Parathyroid adenoma (tissue), 2 donors: ENCODE results near the gene TBCEL.
A peak's percentile ranks its signal among the peaks of the same experiment; 100 is the strongest.
"Not testable (repeated sequence)": the region's sequence is repeated elsewhere in the genome, so short reads cannot be mapped to it uniquely, and the experiment has no call there.

Source experiments
- H2AFZ ChIP-seq: fragments of 300-600 bp; sonication (generic); one replicate; pipeline ENCODE4 v1.7.0; 2017; ENCODE audit warnings: antibody characterized with exemption, mild to moderate bottlenecking
- H3K27ac ChIP-seq: fragments of 300-600 bp; sonication (generic); one replicate; pipeline ENCODE4 v1.7.0; 2017
- H3K27me3 ChIP-seq: fragments of 300-600 bp; sonication (generic); one replicate; pipeline ENCODE4 v1.7.0; 2017; ENCODE audit warnings: low read length; ENCODE audit not compliant: control insufficient read depth, insufficient read depth
- H3K36me3 ChIP-seq: fragments of 300-600 bp; sonication (generic); one replicate; pipeline ENCODE4 v1.7.0; 2017; ENCODE audit warnings: low read length; ENCODE audit not compliant: control insufficient read depth, insufficient read depth
- H3K4me1 ChIP-seq: fragments of 300-600 bp; sonication (generic); one replicate; pipeline ENCODE4 v1.7.0; 2017; ENCODE audit warnings: control low read depth
- H3K4me2 ChIP-seq: fragments of 300-600 bp; sonication (generic); one replicate; pipeline ENCODE4 v1.7.0; 2017; ENCODE audit warnings: low read length
- H3K4me3 ChIP-seq: fragments of 300-600 bp; sonication (generic); one replicate; pipeline ENCODE4 v1.7.0; 2017; ENCODE audit warnings: low read depth, low read length
- H3K79me2 ChIP-seq: fragments of 300-600 bp; sonication (generic); one replicate; pipeline ENCODE4 v1.7.0; 2017; ENCODE audit warnings: control low read depth
- H3K9ac ChIP-seq: fragments of 300-600 bp; sonication (generic); one replicate; pipeline ENCODE4 v1.7.0; 2017; ENCODE audit warnings: mild to moderate bottlenecking
- H3K9me3 ChIP-seq: fragments of 300-600 bp; sonication (generic); one replicate; pipeline ENCODE4 v1.7.0; 2017; ENCODE audit warnings: low read length; ENCODE audit not compliant: control insufficient read depth
- CTCF ChIP-seq: fragments of 300-600 bp; sonication (generic); IDR thresholded peaks from one replicate; pipeline ENCODE4 v1.7.0; 2017; ENCODE audit warnings: antibody characterized with exemption, mild to moderate bottlenecking
- donor health status: primary hyperparathyroidism.

The TBCEL gene

GRCh38 chr11:121024989-121025388 lies 1.1 kb downstream of the TBCEL start:
- H3K9me3 ChIP-seq = no peaks in the 10 kb centered on the region
- TF ChIP-seq CTCF = no peak
- H3K79me2 ChIP-seq = peaks cover 8% of the 10 kb centered on the region
- no peak overlapping the region for H2AFZ ChIP-seq
- H3K4me3 ChIP-seq = peak overlapping the region; percentile 70
- H3K27ac ChIP-seq = peak overlapping the region; percentile 53
- H3K4me1 ChIP-seq = no peaks in the 10 kb centered on the region
- H3K27me3 ChIP-seq = no peaks in the 10 kb centered on the region
- H3K4me2 ChIP-seq = peak overlapping the region; percentile 48
- no peaks in the 10 kb centered on the region for H3K36me3 ChIP-seq
- H3K9ac ChIP-seq = no peak overlapping the region

GRCh38 chr11:121029153-121029552 lies 5.3 kb downstream of the TBCEL start:
- Histone ChIP-seq H3K27ac (no peak overlapping the region), H2AFZ (no peak overlapping the region), H3K79me2 (peaks cover 9% of the 10 kb centered on the region), H3K4me3 (no peak overlapping the region), H3K9me3 (no peaks in the 10 kb centered on the region), H3K36me3 (no peaks in the 10 kb centered on the region), H3K4me1 (no peaks in the 10 kb centered on the region), H3K9ac (no peak overlapping the region), H3K27me3 (no peaks in the 10 kb centered on the region), H3K4me2 (no peak overlapping the region)
- no peak for TF ChIP-seq CTCF

- Histone ChIP-seq H2AFZ (no peak overlapping the region), H3K4me3 (no peak overlapping the region), H3K4me1 (no peaks in the 10 kb centered on the region), H3K4me2 (no peak overlapping the region), H3K79me2 (peaks cover 7% of the 10 kb centered on the region), H3K9me3 (no peaks in the 10 kb centered on the region), H3K9ac (no peak overlapping the region), H3K27me3 (no peaks in the 10 kb centered on the region), H3K27ac (no peak overlapping the region), H3K36me3 (no peaks in the 10 kb centered on the region)
- TF ChIP-seq CTCF = no peak
These were observed 6.0 kb downstream of the TBCEL start for GRCh38 chr11:121029813-121030445.

GRCh38 chr11:121031167-121031566 lies 7.3 kb downstream of the TBCEL start:
- H3K36me3 ChIP-seq = no peaks in the 10 kb centered on the region
- H3K4me2 ChIP-seq = no peak overlapping the region
- H3K9me3 ChIP-seq = no peaks in the 10 kb centered on the region
- no peak for TF ChIP-seq CTCF
- H2AFZ ChIP-seq = no peak overlapping the region
- H3K4me3 ChIP-seq = no peak overlapping the region
- H3K4me1 ChIP-seq = no peaks in the 10 kb centered on the region
- no peak overlapping the region for H3K9ac ChIP-seq
- H3K27me3 ChIP-seq = no peaks in the 10 kb centered on the region
- peaks cover 8% of the 10 kb centered on the region for H3K79me2 ChIP-seq
- H3K27ac ChIP-seq = no peak overlapping the region

GRCh38 chr11:121031648-121032047 lies 7.7 kb downstream of the TBCEL start:
- H2AFZ ChIP-seq, H3K27ac ChIP-seq, H3K79me2 ChIP-seq, H3K27me3 ChIP-seq, H3K4me1 ChIP-seq, H3K9ac ChIP-seq, H3K36me3 ChIP-seq, H3K4me3 ChIP-seq, H3K4me2 ChIP-seq, H3K9me3 ChIP-seq: not testable (repeated sequence)
